ENCODE data around the gene SMURF2.

GRCh38 chr17:64611369-64611768 is 50.7 kb downstream of the SMURF2 start:
- no peak for TF ChIP-seq TAF1 (IDR thresholded peaks at IDR 0.05; ENCODE audit: borderline replicate concordance, insufficient read depth, low read length)
- no peak for TF ChIP-seq POLR2AphosphoS5 (IDR thresholded peaks at IDR 0.05; ENCODE audit: low read depth, low read length)
- no peak for TF ChIP-seq REST (IDR thresholded peaks at IDR 0.05; ENCODE audit: insufficient read depth in 1 of 2, low read depth in 2 of 2, low read length in 2 of 2)
- TF ChIP-seq SIN3A (IDR thresholded peaks at IDR 0.05; ENCODE audit: borderline replicate concordance, insufficient read depth, low read length), result no peak
- TF ChIP-seq FOXP2 (optimal IDR thresholded peaks at IDR 0.05; ENCODE audit: borderline replicate concordance, extremely low read depth, extremely low read length, insufficient read depth), result no peak
